ENCODE measurements around the gene ABCA2. TPM values are rescaled to one million over a fixed set of nuclear protein-coding genes. Genes with fewer than 3 reads are reported as not detected.

Gene ABCA2
- total RNA-seq, 2 donors from 2014 or later: 28.7 to 29.6 TPM

DNA sequence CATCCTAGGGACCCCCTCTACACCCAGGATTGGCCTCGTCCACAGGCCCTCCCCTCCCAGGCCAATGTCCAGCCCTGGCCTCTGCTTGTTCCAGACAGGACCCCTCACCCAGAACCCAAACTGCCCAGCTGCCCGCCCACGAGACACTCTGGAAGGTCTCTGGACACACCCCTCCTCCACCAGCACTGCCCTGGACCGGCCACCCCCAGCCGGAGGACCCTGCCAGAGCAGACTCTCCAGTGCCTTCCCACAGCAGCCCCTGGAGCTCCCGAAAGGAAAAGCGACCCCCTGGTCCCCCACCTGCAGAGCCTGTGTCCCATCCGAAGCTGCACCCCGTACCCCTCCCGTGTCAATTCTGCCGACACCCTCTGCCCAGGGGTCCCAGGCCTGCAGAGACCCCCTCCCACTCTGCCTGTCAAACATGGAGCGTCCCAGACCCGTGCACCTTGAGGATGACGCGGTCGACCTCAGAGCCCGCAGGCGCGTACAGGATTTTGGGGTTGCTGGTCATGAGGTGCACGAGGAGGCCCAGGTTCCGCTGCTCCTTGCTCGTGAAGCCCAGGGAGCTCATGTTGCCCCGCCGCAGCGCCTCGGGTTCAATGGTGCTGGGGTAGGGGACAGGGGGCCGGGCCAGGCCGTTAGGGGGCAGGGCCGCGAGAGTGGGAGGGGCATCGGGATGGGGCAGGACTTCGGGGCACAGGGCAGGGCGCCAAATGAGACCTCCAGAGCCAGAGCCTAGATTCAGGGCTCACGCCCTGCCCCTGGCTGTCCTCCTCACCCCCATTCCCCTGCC lies 8.0 kb downstream of the ABCA2 start:
- Histone ChIP-seq H3K36me3 (replicated peaks in 1 of 2; ENCODE audit: insufficient read depth in 1 of 2, low read depth in 2 of 2) (peaks cover 0 to 2% of the 10 kb centered on the region in 2 donors), H3K4me1 (peaks cover under 1% of the 10 kb centered on the region), H3K4me3 (no peak overlapping the region), H3K27me3 (no peaks in the 10 kb centered on the region), H3K27ac (no peak overlapping the region), H3K9me3 (no peaks in the 10 kb centered on the region)
- no peak for TF ChIP-seq CTCF (IDR thresholded peaks at IDR 0.05)
- no peak for TF ChIP-seq POLR2A (IDR thresholded peaks at IDR 0.05)
- intact Hi-C loops (cut with DNase I): loop anchor here (5.0 kb wide), 1 partner anchor 68 kb away; the partner anchor contains the start of gene LCN12
- DNase-seq (no peak), ATAC-seq (no peak)
- WGBS, 2 donors: 90 to 91% methylated on average over 10 to 32 of the region's 34 CpGs

DNA sequence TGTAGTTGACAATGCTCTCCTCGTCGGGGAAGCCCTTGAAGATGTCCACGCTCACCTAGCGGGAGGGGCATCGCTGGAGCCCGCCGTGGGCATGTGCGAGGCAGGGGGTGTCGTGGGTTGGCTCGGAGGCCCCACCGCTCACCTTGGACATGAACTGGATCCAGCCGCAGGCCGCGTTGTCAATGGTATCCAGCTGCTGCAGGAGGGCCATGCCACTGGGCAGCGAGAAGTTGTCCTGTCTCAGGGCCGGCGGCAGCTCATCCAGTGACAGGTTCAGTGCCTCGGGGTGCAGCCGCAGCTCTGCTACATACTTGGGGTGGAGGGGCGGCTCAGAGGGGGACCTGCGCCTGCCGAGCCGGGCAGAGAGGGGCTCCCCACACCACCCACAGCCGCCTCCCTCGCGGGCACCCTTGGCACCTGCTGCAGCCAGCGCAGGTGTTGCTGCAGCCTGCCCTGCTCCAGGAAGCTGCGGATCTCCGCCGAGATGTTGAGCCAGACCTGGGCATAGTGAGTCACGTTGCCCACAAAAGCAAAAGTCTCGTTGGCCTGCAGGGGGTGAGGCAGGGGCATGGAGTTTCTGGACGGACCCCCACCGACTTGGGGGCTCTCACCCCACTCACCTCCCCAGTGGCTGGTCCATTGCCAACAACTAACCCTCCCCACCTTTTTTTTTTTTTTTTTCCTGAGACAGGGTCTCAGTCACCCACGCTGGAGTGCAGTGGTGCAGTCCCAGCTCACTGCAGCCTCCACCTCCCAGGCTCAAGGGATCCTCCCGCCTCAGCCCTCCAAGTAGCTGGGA lies 9.1 kb downstream of the ABCA2 start:
- H3K27ac ChIP-seq: no peak overlapping the region
- peaks cover 0 to 2% of the 10 kb centered on the region in 2 donors for H3K36me3 ChIP-seq (replicated peaks in 1 of 2; ENCODE audit: insufficient read depth in 1 of 2, low read depth in 2 of 2)
- 89 to 92% methylated on average over 18 to 35 of the region's 36 CpGs for WGBS, 2 donors
- DNase-seq (no peak), ATAC-seq (no peak)
- no peaks in the 10 kb centered on the region for H3K4me1 ChIP-seq
- no peaks in the 10 kb centered on the region for H3K9me3 ChIP-seq
- no peak overlapping the region for H3K4me3 ChIP-seq
- H3K27me3 ChIP-seq: no peaks in the 10 kb centered on the region
- no peak for TF ChIP-seq CTCF (IDR thresholded peaks at IDR 0.05)
- intact Hi-C loops (cut with DNase I): no loop called here

GRCh38 chr9:137017791-137018497 lies 10.1 kb downstream of the ABCA2 start:
- Histone ChIP-seq H3K27ac (no peak overlapping the region), H3K9me3 (no peaks in the 10 kb centered on the region), H3K4me1 (no peaks in the 10 kb centered on the region), H3K36me3 (replicated peaks in 1 of 2; ENCODE audit: insufficient read depth in 1 of 2, low read depth in 2 of 2) (peaks cover 0 to 2% of the 10 kb centered on the region in 2 donors), H3K27me3 (no peaks in the 10 kb centered on the region), H3K4me3 (no peak overlapping the region)
- TF ChIP-seq POLR2A (IDR thresholded peaks at IDR 0.05) (no peak), CTCF (IDR thresholded peaks at IDR 0.05) (no peak)
- ATAC-seq (no peak), DNase-seq (no peak)
- intact Hi-C loops (cut with DNase I): no loop called here
- WGBS, 2 donors: 95 to 98% methylated on average over 15 to 38 of the region's 45 CpGs

DNA sequence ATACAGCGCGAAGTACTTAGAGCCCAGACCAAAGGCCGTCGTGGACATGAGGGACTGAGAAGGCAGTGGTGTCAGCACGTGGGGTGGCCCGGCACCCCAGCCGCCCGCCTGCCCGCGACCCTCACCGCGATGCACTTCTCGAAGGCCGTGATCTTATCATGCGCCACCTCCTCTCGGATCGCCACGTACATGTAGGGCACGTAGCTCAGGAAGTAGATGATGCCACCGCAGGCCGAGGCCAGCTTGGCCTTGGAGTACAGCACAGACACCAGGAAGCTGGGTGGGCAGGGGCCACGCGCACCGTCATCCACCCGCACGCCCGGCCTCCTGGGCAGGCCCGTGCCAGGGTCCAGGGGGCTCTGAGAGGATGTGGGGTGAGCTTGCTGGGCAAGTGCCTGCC lies 11.0 kb downstream of the ABCA2 start:
- intact Hi-C loops (cut with DNase I): no loop called here
- no peaks in the 10 kb centered on the region for H3K9me3 ChIP-seq
- H3K27me3 ChIP-seq: no peaks in the 10 kb centered on the region
- no peak overlapping the region for H3K4me3 ChIP-seq
- H3K36me3 ChIP-seq (replicated peaks in 1 of 2; ENCODE audit: insufficient read depth in 1 of 2, low read depth in 2 of 2): peaks cover 0 to 2% of the 10 kb centered on the region in 2 donors
- TF ChIP-seq CTCF (IDR thresholded peaks at IDR 0.05) (no peak), POLR2A (IDR thresholded peaks at IDR 0.05) (no peak)
- H3K4me1 ChIP-seq: no peaks in the 10 kb centered on the region
- no peak overlapping the region for H3K27ac ChIP-seq
- WGBS, 2 donors: 92 to 96% methylated on average over 22 to 28 of the region's 28 CpGs
- DNase-seq (no peak), ATAC-seq (no peak)
